ENCODE results near the gene SLC45A3. TPM values are rescaled to one million over a fixed set of nuclear protein-coding genes. Genes with fewer than 3 reads are reported as not detected.
A peak's percentile ranks its signal among the peaks of the same experiment; 100 is the strongest.

The SLC45A3 gene
- total RNA-seq, 4 donors from 2014 or later = 1.2 to 3.1 (median 1.4) TPM

DNA sequence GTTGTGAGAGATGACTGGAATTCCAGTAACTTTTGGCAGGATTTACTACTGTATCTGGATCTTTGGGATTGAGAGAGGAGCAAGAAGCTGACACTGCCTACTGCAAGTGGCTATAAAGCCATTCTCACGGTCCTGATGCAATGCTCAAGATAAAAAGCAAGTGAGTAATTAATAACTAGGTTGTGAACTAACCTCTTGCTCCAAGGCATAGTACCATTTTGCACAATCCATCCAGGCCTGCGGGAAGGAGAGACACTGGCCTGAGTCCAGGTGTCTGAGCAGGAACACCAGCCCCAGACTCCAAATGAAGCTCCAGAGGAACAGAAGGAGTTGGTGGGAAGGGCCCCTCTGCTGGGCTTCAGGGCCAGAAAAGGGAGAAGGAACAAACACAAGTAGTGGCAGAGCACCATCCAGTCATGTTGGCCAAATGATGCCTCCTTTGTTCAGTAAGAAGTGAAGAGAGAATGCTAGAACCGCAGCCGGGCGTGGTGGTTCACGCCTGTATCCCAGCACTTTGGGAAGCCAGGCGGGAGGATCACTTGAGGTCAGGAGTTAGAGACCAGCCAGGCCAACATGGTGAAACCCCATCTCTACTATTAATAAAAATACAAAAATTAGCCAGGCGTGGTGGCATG lies 9.9 kb upstream of the SLC45A3 start:
- no peak for DNase-seq
- Histone ChIP-seq H3K36me3 (no peaks in the 10 kb centered on the region), H3K27me3 (no peaks in the 10 kb centered on the region), H3K4me3 (no peak overlapping the region), H3K27ac (no peak overlapping the region), H3K9me3 (no peaks in the 10 kb centered on the region), H3K4me1 (no peaks in the 10 kb centered on the region)
- 80 to 90% methylated on average over 6 to 8 of the region's 8 CpGs for WGBS, 2 donors
- intact Hi-C loops (cut with DNase I) = no loop called here
- no peak for TF ChIP-seq POLR2A (IDR thresholded peaks at IDR 0.05)
- TF ChIP-seq, protein P1, sequence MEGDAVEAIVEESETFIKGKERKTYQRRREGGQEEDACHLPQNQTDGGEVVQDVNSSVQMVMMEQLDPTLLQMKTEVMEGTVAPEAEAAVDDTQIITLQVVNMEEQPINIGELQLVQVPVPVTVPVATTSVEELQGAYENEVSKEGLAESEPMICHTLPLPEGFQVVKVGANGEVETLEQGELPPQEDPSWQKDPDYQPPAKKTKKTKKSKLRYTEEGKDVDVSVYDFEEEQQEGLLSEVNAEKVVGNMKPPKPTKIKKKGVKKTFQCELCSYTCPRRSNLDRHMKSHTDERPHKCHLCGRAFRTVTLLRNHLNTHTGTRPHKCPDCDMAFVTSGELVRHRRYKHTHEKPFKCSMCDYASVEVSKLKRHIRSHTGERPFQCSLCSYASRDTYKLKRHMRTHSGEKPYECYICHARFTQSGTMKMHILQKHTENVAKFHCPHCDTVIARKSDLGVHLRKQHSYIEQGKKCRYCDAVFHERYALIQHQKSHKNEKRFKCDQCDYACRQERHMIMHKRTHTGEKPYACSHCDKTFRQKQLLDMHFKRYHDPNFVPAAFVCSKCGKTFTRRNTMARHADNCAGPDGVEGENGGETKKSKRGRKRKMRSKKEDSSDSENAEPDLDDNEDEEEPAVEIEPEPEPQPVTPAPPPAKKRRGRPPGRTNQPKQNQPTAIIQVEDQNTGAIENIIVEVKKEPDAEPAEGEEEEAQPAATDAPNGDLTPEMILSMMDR (IDR thresholded peaks at IDR 0.05) = no peak

DNA sequence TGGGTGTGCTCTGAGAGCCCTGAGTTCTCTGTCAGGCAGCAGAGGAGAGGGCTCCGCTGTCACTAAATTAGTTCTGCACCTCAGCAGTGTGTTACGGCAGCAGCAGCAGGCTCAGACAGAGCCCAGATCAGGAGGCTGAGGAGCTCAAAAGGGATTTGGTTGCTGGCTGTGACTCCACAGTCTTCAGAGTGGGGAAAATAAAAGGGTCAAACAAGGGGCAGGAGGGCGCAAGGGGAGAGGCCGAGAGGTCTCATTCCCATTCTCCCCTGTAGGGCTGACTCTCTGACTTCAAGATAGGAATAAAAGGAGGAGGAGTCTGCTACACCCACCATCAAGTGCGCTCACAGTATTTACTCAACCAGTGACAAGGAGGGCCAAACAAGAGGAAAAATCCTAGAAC lies 9.2 kb upstream of the SLC45A3 start:
- no peaks in the 10 kb centered on the region for H3K4me1 ChIP-seq
- H3K4me3 ChIP-seq = no peak overlapping the region
- DNase-seq = no peak
- 88 to 93% methylated on average over 5 of the region's 5 CpGs for WGBS, 2 donors
- TF ChIP-seq POLR2A (IDR thresholded peaks at IDR 0.05) = no peak
- TF ChIP-seq, protein P1 (IDR thresholded peaks at IDR 0.05) = no peak
- intact Hi-C loops (cut with DNase I) = no loop called here
- no peak overlapping the region for H3K27ac ChIP-seq
- H3K27me3 ChIP-seq = no peaks in the 10 kb centered on the region
- no peaks in the 10 kb centered on the region for H3K9me3 ChIP-seq
- H3K36me3 ChIP-seq = no peaks in the 10 kb centered on the region

DNA sequence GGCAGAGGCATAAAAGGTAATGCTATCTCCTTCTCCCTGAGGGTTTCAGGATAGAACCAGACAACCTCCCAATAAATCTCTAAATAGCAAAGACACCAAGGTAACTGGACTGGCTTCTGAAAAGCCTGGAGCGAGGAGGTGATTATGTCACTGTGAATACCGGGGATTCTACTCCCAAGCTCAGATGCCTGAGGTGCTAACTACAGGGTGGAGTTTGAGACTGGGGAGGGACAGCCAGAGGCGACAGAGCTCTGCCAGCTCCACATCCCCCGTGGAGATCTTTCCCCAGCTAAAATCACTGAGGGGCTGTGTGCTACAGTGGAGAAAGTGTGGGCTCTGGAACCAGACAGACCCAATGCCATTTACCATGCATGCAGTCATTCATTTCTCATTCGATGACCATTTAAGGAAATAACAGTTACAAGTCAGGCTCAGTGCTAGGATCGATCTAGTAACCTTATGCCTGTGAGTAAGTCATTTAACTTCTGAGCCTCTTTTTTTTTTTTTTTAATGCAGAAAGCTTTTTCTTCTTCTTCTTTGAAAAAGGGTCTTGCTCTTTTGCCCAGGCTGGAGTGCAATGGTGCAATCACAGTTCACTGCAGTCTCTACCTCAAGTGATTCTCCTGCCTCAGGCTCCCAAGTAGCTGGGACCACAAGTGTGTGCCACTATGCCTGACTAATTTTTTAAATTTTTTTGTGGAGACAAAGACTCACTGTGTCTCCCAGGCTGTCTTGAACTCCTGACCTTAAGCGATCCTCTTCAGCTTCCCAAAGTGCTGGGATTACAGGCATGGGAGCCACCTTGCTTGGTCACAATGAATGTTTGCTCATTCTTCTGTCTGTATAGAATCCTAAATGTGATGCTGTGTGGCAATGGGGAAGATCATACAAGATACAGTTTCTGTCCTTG lies 8.1 kb upstream of the SLC45A3 start:
- intact Hi-C loops (cut with DNase I) = no loop called here
- no peaks in the 10 kb centered on the region for H3K36me3 ChIP-seq
- 61 to 63% methylated on average over 5 to 6 of the region's 7 CpGs for WGBS, 2 donors
- no peaks in the 10 kb centered on the region for H3K4me1 ChIP-seq
- TF ChIP-seq, protein P1 (IDR thresholded peaks at IDR 0.05) = no peak
- TF ChIP-seq POLR2A (IDR thresholded peaks at IDR 0.05) = no peak
- H3K9me3 ChIP-seq = no peaks in the 10 kb centered on the region
- H3K4me3 ChIP-seq = no peak overlapping the region
- H3K27ac ChIP-seq = no peak overlapping the region
- DNase-seq = no peak
- no peaks in the 10 kb centered on the region for H3K27me3 ChIP-seq

DNA sequence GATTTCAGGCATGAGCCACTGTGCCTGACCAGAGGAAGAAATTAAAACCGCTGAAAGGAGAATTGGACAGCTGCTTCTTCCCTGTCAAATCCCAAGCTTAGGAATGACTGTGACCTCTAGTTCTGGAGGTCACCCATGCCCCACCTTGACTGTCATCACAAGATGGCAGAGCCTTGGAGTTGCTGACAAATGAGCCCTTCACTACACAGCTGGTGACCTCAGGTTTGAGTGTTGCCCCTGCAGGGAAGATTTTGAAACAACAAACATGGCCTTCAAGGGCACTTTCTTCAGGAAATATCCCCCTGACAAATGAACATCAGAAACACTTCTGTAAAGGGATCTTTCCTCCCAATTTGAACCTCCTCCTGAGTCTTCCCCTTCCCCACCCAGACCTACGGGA lies 6.9 kb upstream of the SLC45A3 start:
- Histone ChIP-seq H3K27ac (no peak overlapping the region), H3K36me3 (no peaks in the 10 kb centered on the region), H3K27me3 (no peaks in the 10 kb centered on the region), H3K4me1 (no peaks in the 10 kb centered on the region), H3K4me3 (no peak overlapping the region), H3K9me3 (no peaks in the 10 kb centered on the region)
- TF ChIP-seq POLR2A (IDR thresholded peaks at IDR 0.05) = no peak
- TF ChIP-seq, protein P1 (IDR thresholded peaks at IDR 0.05) = no peak
- WGBS, 2 donors = 55 to 80% methylated on average over 1 of the region's 2 CpGs
- intact Hi-C loops (cut with DNase I) = no loop called here
- no peak for DNase-seq

DNA sequence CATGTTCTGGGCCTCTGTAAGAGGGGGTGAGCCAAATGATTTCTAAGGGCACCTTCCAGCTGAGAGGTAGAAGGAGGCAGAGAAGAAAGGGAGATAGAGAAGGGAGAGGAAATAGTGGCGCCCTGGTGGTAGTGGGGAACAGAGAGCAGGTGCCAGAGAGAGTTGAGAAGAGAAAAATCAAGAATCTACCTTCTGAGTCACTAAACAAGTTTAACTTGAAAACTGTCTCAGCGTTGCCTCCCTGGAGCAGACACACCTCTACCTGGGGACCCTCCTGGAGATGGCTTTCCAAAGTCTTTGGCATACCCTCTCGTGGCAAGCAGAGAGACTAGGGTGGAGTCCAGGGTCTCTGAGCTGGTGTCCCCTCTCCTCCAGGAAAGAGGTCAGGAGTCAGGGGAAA lies 1.1 kb upstream of the SLC45A3 start:
- Histone ChIP-seq H3K4me1 (peaks cover 6 to 33% (median 18%) of the 10 kb centered on the region in 3 donors), H3K4me3 (peak overlapping the region in 1 of 4 donors; percentile 77), H3K27ac (peak overlapping the region in 1 of 4 donors; percentile 9), H3K36me3 (no peaks in the 10 kb centered on the region), H3K9me3 (no peaks in the 10 kb centered on the region), H3K27me3 (no peaks in the 10 kb centered on the region)
- intact Hi-C loops (cut with DNase I) = no loop called here
- no peak for DNase-seq
- no peak for TF ChIP-seq POLR2A (IDR thresholded peaks at IDR 0.05)
- TF ChIP-seq, protein P1 (IDR thresholded peaks at IDR 0.05) = no peak
- WGBS, 2 donors = 48 to 53% methylated on average over 3 of the region's 3 CpGs

Measured in esophagus squamous epithelium (tissue), 5 donors.